HG02610 (cell line): ENCODE measurements around the gene ZMIZ1.

Source experiments
- ATAC-seq: cut with Tn5 transposase; IDR thresholded peaks from one replicate; pipeline ENCODE4 v1.9.1; 2021; ENCODE audit warnings: mild to moderate bottlenecking, moderate library complexity; ENCODE audit not compliant: unreplicated experiment

The ZMIZ1 gene

DNA sequence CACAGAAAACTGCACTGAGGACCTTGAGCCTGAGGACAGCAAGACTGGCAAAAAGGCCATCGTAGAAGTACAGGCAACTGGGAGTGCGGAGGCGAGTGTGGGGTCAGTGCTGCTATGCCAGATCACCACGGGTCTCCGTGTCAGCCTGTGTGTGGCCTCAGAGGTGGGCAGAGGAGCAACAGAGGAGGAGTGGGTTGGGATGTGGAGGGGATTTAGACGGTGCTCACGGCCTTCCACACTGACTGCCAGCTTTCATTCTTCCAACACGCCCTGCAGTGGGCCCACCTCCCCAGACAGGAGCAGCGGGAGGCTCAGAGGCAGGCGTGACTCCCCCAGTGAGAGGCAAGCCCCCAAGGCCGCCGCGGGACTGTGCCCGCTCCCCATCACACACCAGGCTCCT, 17.0 kb upstream of the ZMIZ1 start:
- ATAC-seq = no peak

DNA sequence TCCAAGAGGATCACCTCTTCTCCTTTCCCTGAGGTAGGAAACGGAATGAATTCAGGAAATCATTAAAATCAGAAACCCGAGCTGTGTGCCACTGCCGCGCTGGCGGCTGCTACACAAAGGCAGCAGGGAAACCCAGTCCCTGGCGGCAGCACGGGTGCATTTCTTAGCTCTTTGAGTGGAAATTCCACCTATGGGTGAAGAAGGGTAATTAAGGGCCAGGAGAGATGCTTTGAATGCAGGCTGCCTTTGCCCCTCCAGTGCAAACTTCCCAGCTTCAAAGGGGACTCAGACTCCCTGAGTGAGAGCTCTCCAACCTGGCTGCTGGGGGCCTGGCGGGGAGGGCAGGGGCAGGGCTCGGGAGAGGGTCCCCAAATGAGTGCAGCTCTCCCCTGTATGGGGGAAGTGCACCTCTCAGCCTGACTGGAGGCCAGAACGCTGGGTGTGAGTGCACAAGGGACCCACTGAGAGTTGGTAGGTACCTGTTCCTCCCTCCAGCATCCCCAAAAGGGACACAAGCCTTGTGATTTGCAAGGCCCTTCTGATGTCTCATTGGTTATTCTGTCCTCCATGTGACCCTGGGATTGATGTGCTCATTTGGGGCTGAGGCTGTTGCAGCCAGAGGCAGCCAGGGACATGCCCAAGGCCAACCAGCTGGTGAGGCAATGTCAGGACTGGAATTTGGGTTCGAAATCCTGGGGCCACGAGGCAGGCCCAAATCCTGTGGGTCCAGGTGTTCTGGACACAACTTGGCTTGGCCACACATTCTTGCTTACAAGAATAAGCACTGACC, 16.3 kb upstream of the ZMIZ1 start:
- no peak for ATAC-seq

DNA sequence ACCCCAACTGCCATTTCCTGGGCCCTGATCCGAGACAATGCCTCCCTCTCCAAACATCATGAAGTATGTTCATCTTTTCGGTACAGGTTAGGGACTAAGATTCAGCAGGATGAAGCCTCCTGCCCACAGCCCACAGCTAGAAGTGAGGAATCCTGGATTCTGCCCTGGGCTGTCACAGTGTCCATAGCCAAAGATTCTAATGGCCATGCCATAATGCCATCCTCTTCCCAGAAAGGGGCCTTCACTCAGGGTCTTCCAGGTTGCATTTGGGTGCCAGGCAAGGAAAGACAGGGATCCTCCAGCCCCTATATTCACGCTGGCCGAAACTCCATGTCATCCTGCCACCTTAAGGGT, 15.7 kb upstream of the ZMIZ1 start:
- no peak for ATAC-seq

DNA sequence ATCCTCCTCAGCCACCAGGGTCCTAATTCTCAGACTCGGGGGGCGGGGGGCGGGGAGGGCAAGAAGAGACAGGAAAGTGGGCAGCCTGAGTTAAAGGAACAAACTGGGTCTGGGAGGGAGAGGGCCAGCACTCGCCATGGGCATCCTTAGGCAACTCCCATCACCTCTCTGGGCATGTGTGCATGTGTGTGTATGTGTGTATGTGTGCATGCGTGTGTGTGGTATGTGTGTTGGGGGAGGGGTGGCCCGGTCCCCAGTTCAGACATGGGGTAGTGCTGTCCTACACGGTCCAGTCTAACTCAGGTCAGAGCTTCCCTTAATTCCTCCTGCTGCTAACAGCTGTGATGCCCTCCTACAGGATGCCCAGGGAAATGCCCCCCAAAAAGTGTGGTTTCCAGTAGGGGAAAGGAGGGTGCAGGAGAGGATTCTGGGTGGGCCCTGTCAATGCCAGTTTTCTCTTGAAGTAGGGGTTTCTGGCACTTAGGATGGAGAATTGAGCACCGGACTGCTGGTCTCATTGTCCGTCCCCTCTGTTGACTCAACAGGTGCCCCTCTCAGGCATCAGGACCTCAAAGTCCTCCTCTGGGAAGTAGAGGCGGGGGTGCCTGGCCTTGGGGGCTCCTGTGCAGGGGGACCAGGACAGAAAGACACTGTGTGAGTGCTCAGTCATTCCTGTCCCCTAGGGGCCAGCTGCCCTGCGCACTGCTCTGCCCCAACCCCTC, 15.1 kb upstream of the ZMIZ1 start:
- no peak for ATAC-seq

DNA sequence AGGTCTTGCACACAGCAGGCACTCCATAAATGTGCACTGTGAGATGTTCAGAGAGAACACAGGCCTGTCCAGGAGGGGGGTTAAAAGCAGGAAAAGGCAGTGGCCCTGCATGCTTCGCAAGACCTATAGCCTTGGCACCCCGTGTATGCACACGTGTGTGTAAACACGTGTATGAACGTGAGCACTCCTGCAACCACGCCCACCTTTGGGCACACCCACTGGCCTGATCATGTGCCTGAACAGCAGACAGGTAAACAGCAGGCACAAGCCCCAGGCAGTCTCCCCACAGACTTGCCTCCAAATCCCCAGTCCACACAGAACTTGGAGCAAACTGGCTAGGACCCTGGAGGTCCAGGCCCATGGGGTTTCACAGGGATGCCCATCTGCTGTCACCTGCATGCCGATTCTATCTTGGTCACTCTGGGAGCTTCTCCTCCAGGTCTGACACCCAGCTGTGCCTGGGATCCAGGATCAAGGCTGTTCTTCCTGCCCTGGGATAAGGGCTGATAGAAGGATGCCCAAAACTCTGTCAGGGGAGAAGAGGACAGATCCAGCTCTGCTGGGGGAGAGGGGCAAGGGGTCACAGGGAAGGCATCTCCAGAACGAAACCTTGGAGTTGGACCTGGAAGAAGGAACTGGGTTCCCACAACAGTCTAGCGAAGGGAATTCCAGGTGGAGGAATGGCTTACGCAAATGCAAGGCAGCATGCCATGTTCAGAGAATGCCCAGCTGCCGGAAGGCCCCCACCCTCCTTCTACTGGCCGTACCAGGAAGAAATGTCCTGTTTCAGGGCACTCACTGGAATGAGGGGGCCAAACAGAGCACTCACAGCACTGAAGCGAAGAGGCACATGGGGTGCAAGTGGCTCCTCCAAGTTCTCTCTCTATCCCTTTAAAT, 14.3 kb upstream of the ZMIZ1 start:
- no peak for ATAC-seq

DNA sequence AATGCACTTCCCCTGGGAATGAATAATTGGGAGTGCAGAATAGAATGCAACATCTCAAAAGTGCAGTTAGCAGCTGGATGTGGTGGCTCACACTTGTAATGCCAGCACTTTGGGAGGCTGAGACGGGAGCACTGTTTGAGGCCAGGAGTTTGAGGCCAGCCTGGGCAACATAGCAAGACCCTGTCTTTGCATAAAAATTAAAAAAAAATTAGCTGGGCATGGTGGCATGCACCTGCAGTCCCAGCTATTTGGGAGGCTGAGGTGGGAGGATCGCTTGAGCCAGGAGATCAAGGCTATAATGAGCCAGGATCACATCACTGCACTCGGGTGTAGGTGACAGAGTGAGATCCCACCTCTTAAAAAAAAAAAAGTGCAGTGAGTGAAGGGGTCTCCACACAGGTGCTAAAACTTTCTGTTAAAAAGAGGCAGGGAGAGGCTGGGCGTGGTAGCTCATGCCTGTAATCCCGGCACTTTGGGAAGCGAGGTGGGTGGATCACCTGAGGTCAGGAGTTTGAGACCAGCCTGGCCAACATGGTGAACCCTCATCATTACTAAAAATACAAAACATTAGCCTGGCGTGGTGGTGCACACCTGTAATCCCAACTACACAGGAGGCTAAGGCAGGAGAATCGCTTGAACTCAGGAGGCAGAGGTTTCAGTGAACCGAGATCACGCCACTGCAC, 13.5 kb upstream of the ZMIZ1 start:
- ATAC-seq = no peak

DNA sequence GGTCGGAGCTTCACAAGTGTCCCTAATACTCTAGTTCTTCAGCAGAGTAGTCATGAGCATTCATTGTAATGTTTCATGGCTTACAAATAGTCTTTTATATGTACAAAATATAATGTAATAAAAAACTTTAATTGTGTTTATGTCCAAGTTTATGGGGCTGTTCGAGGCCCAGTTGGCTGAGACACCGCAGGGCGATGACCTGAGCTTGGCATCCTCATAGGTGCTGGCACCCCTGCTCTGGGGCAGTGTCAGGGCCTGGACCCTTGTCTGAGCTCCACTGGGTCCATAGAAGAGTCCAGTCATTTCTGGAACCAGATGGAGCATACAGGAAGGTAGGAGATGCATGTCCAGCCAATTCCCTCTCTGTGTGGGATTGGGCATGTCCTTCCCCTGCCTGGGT, 12.9 kb upstream of the ZMIZ1 start:
- no peak for ATAC-seq

DNA sequence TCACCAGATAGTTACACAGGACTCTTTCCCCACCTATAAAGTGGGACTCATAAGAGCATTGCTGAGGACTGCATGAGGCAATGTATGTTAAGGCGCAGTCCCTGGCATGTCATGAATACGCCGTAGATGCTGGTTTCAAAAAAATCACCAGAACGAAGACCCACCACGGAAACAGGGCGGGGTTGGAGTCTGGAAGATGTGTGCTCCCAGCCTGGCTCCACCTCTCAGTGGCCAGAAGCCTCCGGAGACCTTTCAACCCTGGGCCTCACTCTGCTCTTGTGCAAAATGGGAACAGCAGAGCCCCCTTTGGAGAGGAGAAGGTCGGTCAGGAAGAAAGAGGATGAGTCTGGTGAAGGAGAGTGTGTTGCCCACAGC, 12.4 kb upstream of the ZMIZ1 start:
- ATAC-seq = no peak

DNA sequence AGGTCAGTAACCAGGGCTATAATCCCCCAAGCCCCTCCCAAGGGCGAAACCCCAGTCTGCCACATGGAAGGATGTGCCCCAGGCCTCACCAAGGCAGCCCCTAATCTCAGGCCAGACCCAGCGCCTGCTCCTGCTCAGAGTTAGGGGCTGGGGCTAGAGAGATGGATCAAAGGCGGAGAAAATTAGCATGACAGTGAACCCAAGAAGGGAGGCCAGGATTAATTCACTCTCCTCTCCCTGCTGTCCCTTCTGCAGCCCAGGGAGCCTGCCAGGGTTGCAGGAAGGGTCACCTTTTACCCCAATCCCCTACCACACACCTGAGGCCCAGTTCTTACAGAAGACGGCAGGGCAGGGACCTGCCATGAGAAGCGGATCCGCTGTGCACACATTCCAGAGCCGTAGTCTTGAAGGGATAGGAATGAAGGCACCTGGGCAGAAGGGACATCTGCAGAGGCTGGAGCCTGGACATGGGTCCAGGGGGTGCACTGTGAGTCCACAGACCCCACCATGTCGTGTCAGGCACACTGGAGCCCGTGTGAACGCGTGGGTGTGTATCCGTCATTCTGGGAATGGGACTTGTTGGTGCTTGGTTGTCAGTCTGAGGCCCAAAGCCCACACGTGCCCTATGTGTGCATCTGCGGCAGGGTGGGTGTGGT, 11.9 kb upstream of the ZMIZ1 start:
- ATAC-seq = no peak

DNA sequence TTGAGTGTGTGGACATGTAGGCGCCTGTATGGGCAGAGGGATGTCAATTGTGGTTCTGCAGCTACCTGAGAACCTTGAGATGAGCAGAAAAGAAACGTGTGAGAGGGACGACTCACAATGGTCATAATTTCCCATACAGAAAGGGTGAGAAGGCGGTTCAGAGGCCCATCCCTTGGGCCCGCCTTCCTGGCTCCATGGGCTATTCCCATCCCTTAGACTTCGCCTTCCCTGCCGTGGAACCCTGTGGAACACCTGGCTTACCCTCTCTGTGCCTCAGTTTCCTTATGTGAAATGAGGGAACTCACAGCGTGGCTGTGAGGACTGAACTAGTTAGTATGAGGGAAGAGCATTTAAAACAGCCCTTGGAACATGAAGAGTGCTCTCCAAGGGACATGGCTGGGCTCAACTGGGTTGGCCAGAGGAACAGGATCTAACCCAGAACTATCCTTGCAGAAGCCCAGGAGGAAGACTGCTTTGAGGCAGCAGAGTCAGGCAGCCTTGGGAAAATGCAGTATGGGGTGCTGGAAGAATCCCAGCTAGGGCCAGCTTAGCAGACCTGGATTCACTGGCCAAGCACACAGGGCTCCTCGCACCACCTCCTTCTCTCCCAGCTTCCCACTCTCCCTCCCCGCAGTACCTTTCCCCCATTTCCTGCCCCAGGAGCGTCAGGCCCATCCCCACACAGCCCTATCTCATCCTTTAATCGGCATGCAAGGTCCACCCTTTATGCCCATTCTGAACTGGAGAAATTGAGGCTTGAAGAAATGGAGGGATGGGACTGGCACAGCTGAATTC, 11.1 kb upstream of the ZMIZ1 start:
- ATAC-seq = no peak

DNA sequence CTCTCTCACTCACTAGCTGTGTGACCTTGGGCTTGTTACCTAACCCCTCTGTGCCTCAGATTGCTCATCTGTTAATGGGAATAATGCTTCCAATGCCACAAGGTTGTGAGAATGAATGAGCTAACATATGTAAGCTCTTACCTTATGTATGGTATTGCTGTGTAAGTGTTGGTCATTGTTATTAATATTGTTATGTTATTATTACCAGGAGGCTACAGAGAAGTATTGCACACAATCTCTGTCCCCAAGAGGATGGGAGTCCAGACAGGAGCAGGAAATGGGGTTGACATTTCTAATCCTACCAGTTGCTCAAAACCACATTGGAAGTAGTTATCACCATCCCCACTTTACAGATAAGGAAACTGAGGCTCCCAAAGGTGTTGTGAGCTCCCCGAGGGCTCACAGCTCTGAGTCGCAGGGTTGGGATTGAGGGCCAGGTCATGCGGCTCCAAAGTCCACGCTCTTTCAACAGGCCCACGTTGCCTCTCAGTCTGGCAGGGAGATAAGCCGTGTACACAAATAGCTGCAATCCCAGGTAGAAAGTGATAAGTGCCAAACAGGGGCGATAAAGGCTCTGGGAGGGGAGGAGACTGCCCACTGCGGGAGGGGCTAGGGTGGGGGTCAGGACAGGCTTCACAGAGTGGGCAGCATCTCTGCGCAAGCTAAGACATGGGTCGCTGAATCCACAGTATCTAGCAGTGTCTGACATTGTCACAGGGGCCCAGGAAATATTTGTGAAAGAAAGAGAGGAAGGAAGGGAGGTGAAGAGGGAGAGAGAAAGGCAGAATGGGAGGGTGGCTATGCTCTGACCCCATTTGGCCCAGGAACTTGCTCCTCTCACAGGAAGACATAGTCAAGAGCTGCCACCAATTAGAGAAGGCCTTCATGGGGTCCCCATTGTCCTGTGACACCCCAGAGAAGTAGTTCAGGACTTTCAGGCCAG, 9.6 kb upstream of the ZMIZ1 start:
- ATAC-seq = no peak

DNA sequence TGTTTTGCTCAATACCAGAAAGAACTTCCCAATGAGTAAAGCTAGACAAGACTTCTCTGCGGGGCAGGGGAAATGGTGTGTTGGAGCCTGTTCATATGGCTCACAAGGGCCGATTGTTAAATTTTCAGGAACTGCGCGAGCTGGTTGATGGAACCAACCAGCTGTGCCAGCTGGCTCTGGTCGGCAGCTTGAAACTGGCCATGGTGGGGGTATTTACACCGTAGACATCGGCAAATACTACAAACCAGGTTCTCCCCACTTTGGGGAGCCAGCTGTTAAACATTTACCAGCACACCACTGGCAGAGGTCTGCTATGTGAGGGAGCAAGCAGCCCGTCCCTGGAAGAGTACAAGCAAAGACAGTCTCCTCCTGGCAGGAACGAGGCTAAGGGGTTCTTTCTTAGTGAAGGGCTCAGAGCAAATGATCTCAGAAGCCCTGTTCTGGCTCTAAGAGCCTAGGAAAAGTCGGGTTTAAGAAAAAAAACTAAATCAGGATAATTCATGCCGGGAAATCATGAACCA, 8.8 kb upstream of the ZMIZ1 start:
- no peak for ATAC-seq

DNA sequence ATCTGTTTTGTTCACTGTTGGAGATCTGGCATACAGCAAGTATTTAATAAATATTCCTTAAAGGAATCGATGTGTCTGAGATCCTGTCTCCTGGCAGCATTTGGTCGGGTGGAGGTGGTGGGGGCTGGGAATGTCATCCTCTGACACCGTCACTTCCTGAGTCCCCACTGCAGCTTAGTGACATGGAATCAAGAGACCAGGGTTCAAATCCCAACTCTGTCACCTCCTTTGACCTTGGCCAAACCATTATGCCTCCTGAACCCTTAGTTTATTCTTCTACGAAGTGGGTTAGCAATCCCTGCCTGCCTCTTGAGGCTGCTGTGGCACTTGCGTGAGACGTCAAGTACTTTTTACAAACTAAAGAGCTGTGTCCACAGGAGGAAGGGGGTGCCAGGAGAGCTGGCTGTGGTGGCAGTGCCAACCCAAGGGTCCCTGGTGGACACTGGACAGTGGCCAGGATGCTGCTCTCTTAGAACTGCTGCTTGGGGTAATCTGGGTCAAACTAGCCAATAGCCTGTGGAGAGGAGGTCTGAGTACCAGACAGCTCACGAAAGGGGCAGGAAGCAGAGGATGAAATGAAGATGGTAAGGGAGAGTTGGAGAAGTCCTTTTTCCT, 8.0 kb upstream of the ZMIZ1 start:
- ATAC-seq = no peak

DNA sequence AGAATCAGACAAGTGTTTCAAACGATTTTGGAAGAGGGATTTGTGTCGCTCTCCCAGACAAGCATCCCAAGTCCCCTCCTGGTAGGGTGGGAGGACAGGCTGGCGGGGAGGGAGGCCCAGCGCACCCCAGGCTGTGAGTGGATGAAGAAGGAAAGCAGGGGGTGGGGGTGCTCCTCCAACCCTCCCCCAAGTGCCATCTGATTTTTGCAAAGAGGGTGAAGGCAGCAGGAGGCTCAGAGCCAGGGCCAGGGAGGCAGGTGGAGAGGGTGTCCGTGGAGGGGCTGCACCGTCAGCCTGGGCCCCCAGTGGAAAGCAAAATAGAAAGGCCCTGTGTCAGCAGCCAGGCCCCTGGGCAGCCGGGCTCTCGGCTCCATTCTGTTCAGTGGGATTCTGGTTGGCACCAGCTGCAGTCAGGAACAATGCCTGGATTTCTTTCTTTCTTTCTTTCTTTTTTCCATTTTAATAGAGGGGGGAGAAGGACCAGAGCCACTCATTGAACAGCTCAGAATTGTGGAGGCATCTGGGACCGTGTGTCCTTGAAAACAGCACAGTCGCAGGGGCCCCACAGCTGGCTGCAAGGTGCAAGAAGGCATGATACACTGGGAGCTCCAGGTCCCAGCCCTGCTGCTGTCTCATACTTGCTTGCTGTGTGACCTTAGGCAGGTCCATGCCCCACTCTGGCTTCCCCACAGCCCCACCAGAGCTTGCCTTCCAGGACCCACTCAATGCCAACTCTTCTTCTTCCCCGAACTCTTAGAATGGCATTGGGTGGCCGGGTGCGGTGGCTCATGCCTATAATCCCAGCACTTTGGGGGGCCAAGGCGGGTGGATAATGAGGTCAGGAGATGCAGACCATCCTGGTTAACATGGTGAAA, 7.1 kb upstream of the ZMIZ1 start:
- ATAC-seq = no peak

DNA sequence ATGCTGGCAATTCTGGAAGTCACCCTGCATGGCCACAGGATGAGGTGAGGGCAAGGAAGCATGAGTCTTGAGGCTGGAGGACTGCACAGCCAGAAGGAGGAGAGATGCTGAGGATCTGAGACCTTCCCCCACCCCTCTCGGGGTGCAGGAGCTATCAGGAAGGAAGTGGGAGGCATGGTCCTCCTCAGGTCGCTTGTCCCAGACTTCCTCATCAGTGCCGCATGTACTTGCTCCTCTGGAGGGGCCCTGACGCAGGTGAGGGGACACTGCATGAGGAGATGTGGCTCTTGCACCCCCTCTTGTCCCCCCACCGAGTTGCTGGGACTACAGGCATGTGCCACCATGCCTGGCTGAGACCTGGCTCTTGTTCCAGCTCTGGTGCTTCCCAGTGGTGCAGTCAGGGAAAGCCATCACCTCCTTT, 5.7 kb upstream of the ZMIZ1 start:
- ATAC-seq = no peak

DNA sequence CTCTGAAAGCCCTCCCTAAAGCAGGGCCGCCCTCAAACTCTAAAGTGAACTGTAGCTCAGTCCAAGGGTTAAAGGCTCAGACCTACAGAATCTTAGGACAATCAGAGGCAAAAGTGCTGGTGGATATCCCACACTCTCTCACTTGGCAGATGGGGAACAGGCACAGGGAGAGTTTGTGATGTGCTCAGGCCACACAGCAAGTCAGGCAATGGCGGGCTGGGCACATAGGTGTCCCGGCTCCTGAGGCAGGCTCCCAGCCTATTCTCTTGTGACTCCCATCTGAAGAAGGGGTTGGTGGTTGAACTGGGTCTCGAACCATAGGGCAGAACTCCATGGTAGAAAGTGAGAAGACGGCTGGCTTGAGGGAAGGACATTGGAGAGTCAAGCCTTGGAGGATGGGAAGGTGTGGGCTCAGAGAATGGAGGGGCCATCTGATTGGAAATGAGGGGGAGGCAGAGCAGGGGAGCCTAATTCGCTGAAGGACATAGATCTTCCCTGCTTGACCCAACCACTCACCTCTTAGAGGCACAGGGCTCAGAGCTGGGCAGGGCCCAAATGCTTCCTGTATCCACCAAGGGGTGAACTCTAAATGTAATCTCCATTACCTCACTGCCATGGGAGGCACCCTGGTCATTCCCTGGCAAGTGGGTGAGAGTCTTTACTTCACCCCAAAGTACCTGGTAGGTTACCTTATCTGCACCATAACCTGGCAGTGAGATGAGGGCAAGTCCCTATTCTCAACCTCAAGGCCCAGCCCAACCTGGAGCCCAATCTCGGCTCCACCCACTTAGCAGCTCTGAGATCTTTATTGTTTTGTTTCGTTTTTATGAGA, 4.9 kb upstream of the ZMIZ1 start:
- no peak for ATAC-seq
